SK-N-SH (cell line): ENCODE results near the gene CHRNB1. TPM values are rescaled to one million over a fixed set of nuclear protein-coding genes. Genes with fewer than 3 reads are reported as not detected.

Experiments used
- CTCF ChIA-PET: fragments of 300-600, 350-600 bp; formaldehyde crosslinking; extraction: SDS; loops from one replicate; lab custom pipeline; 2021; lab: Yijun Ruan, JAX
- POLR2A ChIA-PET: fragments of 350-600 bp; sonication (Branson Sonifier 250); formaldehyde crosslinking; extraction: SDS; loops from one replicate; lab custom pipeline; 2020; ENCODE audit warnings: antibody characterized with exemption, inconsistent platforms; lab: Yijun Ruan, JAX
- DNase-seq: peaks from one replicate; pipeline ENCODE4 v3.0.0; 2012
- H2AFZ ChIP-seq: fragments of 200-600 bp; sonication (generic); 2 replicates; pipeline ENCODE4 v1.8.1; 2016; ENCODE audit warnings: antibody characterized with exemption, mild to moderate bottlenecking, low read depth
- H3F3A ChIP-seq: fragments of 200-600 bp; sonication (generic); replicated peaks from 2 replicates; pipeline ENCODE3; 2016; ENCODE audit warnings: antibody characterized with exemption, mild to moderate bottlenecking; ENCODE audit not compliant: insufficient read depth
- H3K27ac ChIP-seq, 2 experiments: fragments of 200-500 bp in 1 of 2; fragments of 200-600 bp in 1 of 2; sonication (Bioruptor generic) in 1 of 2; sonication (generic), shearing (Covaris generic) in 1 of 2; 2 replicates each; pipeline versions ENCODE4 v1.5.1 to v1.6.1; 2014 to 2016; ENCODE audit warnings: low read depth in 2 of 2, inconsistent platforms in 1 of 2, low read length in 1 of 2, mild to moderate bottlenecking in 1 of 2, mixed read lengths in 1 of 2
- H3K27me3 ChIP-seq: fragments of 200-600 bp; sonication (generic), shearing (Covaris generic); 2 replicates; pipeline ENCODE4 v1.6.1; 2016; ENCODE audit warnings: mixed run types; ENCODE audit not compliant: insufficient read depth
- H3K36me3 ChIP-seq, 2 experiments: fragments of 200-500 bp in 1 of 2; fragments of 200-600 bp in 1 of 2; sonication (Bioruptor generic) in 1 of 2; sonication (generic) in 1 of 2; replicated peaks in 1 of 2; 2 replicates each; pipeline versions ENCODE3 to v1.5.1; 2014 to 2016; ENCODE audit warnings: low read length in 1 of 2, mild to moderate bottlenecking in 1 of 2; ENCODE audit not compliant: insufficient read depth in 2 of 2, control insufficient read depth in 1 of 2
- H3K4me1 ChIP-seq, 2 experiments: fragments of 200-500 bp in 1 of 2; fragments of 200-600 bp in 1 of 2; sonication (Bioruptor generic) in 1 of 2; sonication (generic), shearing (Covaris generic) in 1 of 2; 2 replicates each; pipeline versions ENCODE4 v1.5.1 to v1.6.1; 2014 to 2016; ENCODE audit warnings: low read depth in 1 of 2, low read length in 1 of 2, mixed run types in 1 of 2; ENCODE audit not compliant: insufficient read depth in 2 of 2, control insufficient read depth in 1 of 2
- H3K4me2 ChIP-seq: fragments of 200-600 bp; sonication (generic), shearing (Covaris generic); 2 replicates; pipeline ENCODE4 v1.6.1; 2017; ENCODE audit warnings: mixed run types
- H3K4me3 ChIP-seq, 2 experiments: fragments of 200-500 bp in 1 of 2; fragments of 200-600 bp in 1 of 2; sonication (Bioruptor generic) in 1 of 2; sonication (generic), shearing (Covaris generic) in 1 of 2; 2 replicates each; pipeline versions ENCODE4 v1.5.1 to v1.8.1; 2014 to 2016; ENCODE audit warnings: low read depth in 2 of 2, inconsistent platforms in 1 of 2, low read length in 1 of 2, mild to moderate bottlenecking in 1 of 2, mixed read lengths in 1 of 2, moderate library complexity in 1 of 2
- H3K79me2 ChIP-seq: fragments of 200-600 bp; sonication (generic); 2 replicates; pipeline ENCODE4 v1.8.1; 2017; ENCODE audit warnings: mild to moderate bottlenecking; ENCODE audit not compliant: insufficient read depth
- H3K9ac ChIP-seq: fragments of 200-600 bp; sonication (generic); 2 replicates; pipeline ENCODE4 v1.6.1; 2017; ENCODE audit warnings: mixed run types
- H3K9me2 ChIP-seq: fragments of 200-600 bp; sonication (generic); 2 replicates; pipeline ENCODE4 v1.6.1; 2017; ENCODE audit warnings: mixed run types
- H3K9me3 ChIP-seq: fragments of 200-600 bp; sonication (generic); 2 replicates; pipeline ENCODE4 v1.6.1; 2017; ENCODE audit warnings: mixed run types, mild to moderate bottlenecking, moderate library complexity
- H4K20me1 ChIP-seq: fragments of 200-600 bp; sonication (generic); 2 replicates; pipeline ENCODE4 v1.6.1; 2017; ENCODE audit warnings: mild to moderate bottlenecking, mixed run types; ENCODE audit not compliant: insufficient read depth
- CHD2 ChIP-seq: fragments of 150-350 bp; IDR thresholded peaks from 2 replicates; pipeline ENCODE4 v1.6.1; 2018; ENCODE audit warnings: low read length; ENCODE audit not compliant: partially characterized antibody
- ELF1 ChIP-seq: IDR thresholded peaks from 2 replicates; pipeline ENCODE4 v1.4.0; 2012
- FOSL2 ChIP-seq: IDR thresholded peaks from 2 replicates; pipeline ENCODE4 v1.4.0; 2012; ENCODE audit warnings: low read depth, mild to moderate bottlenecking, moderate library complexity, borderline replicate concordance
- GATA2 ChIP-seq: sonication (generic); formaldehyde crosslinking; IDR thresholded peaks from 2 replicates; pipeline ENCODE4 v1.5.0; 2020; ENCODE audit warnings: mild to moderate bottlenecking, missing genetic modification reagents
- JUND ChIP-seq: IDR thresholded peaks from 2 replicates; pipeline ENCODE4 v1.4.0; 2012
- MAX ChIP-seq: IDR thresholded peaks from 2 replicates; pipeline ENCODE4 v1.4.0; 2012; ENCODE audit warnings: low read depth
- MEF2A ChIP-seq: IDR thresholded peaks from 2 replicates; pipeline ENCODE4 v1.4.0; 2012; ENCODE audit warnings: low read depth, borderline replicate concordance
- MXI1 ChIP-seq: IDR thresholded peaks from 2 replicates; pipeline ENCODE4 v1.6.1; 2012; ENCODE audit warnings: mild to moderate bottlenecking, low read depth, low read length, improper control_type of control experiment
- NRF1 ChIP-seq: IDR thresholded peaks from 2 replicates; pipeline ENCODE4 v1.6.1; 2012; ENCODE audit warnings: low read depth, mild to moderate bottlenecking, low read length
- REST ChIP-seq: IDR thresholded peaks from 2 replicates; pipeline ENCODE4 v1.6.1; 2012; ENCODE audit warnings: mild to moderate bottlenecking, low read depth, low read length, moderate library complexity
- RFX5 ChIP-seq: IDR thresholded peaks from 2 replicates; pipeline ENCODE4 v1.6.1; 2012; ENCODE audit warnings: mild to moderate bottlenecking, improper control_type of control experiment, low read length
- TAF1 ChIP-seq: IDR thresholded peaks from 2 replicates; pipeline ENCODE4 v1.6.1; 2012; ENCODE audit warnings: low read depth, mild to moderate bottlenecking, low read length, moderate library complexity, borderline replicate concordance
- WGBS: methylation state at CpG from one replicate; pipeline ENCODE4 v1.1.6; 2017; ENCODE audit warnings: low lambda C conversion rate; 5-methylcytosine and 5-hydroxymethylcytosine counted together
- polyA plus RNA-seq, 3 experiments: library from polyadenylated mRNA; depleted of rRNA; stranded (reverse); fragments of >200 nt; gene quantifications; 2 replicates each; pipeline ENCODE4 v1.2.3, GENCODE V29; 2012
- TF ChIP-seq, protein P1 (sequence below): IDR thresholded peaks from 2 replicates; pipeline ENCODE4 v1.4.0; 2012; ENCODE audit warnings: low read depth, borderline replicate concordance
- TF ChIP-seq, protein P2 (sequence below): fragments of 150-350 bp; IDR thresholded peaks from 2 replicates; pipeline ENCODE4 v1.6.1; 2017; ENCODE audit warnings: antibody characterized with exemption, low read length, low read depth, borderline replicate concordance
- TF ChIP-seq, protein P3 (sequence below): fragments of 200-600 bp; sonication (generic); IDR thresholded peaks from 2 replicates; pipeline ENCODE4 v1.6.1; 2017; ENCODE audit warnings: antibody characterized with exemption, mild to moderate bottlenecking, moderate library complexity
- TF ChIP-seq, protein P4 (sequence below): IDR thresholded peaks from 2 replicates; pipeline ENCODE4 v1.4.0; 2012; ENCODE audit warnings: low read depth, borderline replicate concordance

The CHRNB1 gene
- polyA plus RNA-seq, 1 of the 3 experiments (the other 2 are of a cell fraction): 26.8 TPM

DNA sequence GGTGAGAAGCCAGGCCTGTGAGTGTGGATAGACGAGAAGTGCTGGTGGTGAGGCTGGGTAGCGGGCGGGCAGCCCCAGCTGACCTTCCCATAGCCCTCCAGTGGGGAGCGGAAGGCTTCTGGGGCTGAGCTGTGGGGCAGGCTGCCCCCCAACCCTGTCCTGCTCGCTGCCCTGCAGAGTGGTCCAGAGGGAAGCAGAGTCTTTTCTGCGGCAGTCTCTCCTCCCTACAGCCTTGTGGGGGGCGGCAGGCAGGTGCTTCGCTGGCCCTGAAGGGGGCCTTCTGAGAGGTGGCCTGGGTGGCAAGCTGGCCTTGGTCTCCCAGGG lies 33.5 kb upstream of the CHRNB1 start:
- Histone ChIP-seq H3K4me1 (peaks cover 0 to 11% of the 10 kb centered on the region in 2 experiments; a peak in 1 of 4 replicates), H4K20me1 (peaks cover 7% of the 10 kb centered on the region; the same call in 1 of the 2 replicates), H3K27ac (no peak overlapping the region), H3K9ac (no peak overlapping the region), H3K27me3 (no peaks in the 10 kb centered on the region), H3F3A (no peaks in the 10 kb centered on the region), H3K9me3 (no peaks in the 10 kb centered on the region), H3K4me3 (no peak overlapping the region), H3K9me2 (no peaks in the 10 kb centered on the region), H3K4me2 (no peak overlapping the region), H3K79me2 (peaks cover 11% of the 10 kb centered on the region), H3K36me3 (peaks cover 8 to 57% of the 10 kb centered on the region in 2 experiments), H2AFZ (no peak overlapping the region)
- 92% methylated on average over 2 of the region's 8 CpGs for WGBS
- TF ChIP-seq RFX5: no peak
- TF ChIP-seq, protein P1, sequence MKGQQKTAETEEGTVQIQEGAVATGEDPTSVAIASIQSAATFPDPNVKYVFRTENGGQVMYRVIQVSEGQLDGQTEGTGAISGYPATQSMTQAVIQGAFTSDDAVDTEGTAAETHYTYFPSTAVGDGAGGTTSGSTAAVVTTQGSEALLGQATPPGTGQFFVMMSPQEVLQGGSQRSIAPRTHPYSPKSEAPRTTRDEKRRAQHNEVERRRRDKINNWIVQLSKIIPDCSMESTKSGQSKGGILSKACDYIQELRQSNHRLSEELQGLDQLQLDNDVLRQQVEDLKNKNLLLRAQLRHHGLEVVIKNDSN: no peak
- DNase-seq: no peak
- ChIA-PET CTCF (interaction anchor here (2.8 kb wide), 1 partner anchor 25 kb away, joined by 8 read pairs; no protein-coding TSS in a partner anchor), POLR2A (no interaction called here)

GRCh38 chr17:7413346-7413985 lies 31.4 kb upstream of the CHRNB1 start:
- H3K9me2 ChIP-seq: no peaks in the 10 kb centered on the region
- no peaks in the 10 kb centered on the region for H3F3A ChIP-seq
- H3K4me3 ChIP-seq: no peak overlapping the region
- 100% methylated on average over 2 of the region's 6 CpGs for WGBS
- POLR2A ChIA-PET: no interaction called here
- H4K20me1 ChIP-seq: no peaks in the 10 kb centered on the region
- H2AFZ ChIP-seq: no peak overlapping the region
- no peaks in the 10 kb centered on the region for H3K27me3 ChIP-seq
- no peak overlapping the region for H3K9ac ChIP-seq
- H3K9me3 ChIP-seq: no peaks in the 10 kb centered on the region
- no peak overlapping the region for H3K4me2 ChIP-seq
- DNase-seq: no peak
- no peaks in the 10 kb centered on the region for H3K4me1 ChIP-seq
- CTCF ChIA-PET: interaction anchor here (1.1 to 2.8 kb wide), 2 partner anchors 23 to 117 kb away, joined by 3 to 8 read pairs; no protein-coding TSS in a partner anchor
- H3K27ac ChIP-seq: no peak overlapping the region
- peaks cover 8 to 66% of the 10 kb centered on the region in 2 experiments for H3K36me3 ChIP-seq
- no peaks in the 10 kb centered on the region for H3K79me2 ChIP-seq
- TF ChIP-seq JUND (no peak), FOSL2 (no peak), GATA2 (CRISPR knock-in tag) (no peak), ELF1 (no peak), REST (no peak), MAX (no peak), TAF1 (no peak), NRF1 (no peak), MEF2A (no peak), MXI1 (no peak), CHD2 (no peak)
- TF ChIP-seq, protein P2, sequence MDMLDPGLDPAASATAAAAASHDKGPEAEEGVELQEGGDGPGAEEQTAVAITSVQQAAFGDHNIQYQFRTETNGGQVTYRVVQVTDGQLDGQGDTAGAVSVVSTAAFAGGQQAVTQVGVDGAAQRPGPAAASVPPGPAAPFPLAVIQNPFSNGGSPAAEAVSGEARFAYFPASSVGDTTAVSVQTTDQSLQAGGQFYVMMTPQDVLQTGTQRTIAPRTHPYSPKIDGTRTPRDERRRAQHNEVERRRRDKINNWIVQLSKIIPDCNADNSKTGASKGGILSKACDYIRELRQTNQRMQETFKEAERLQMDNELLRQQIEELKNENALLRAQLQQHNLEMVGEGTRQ: no peak
- TF ChIP-seq, protein P3, sequence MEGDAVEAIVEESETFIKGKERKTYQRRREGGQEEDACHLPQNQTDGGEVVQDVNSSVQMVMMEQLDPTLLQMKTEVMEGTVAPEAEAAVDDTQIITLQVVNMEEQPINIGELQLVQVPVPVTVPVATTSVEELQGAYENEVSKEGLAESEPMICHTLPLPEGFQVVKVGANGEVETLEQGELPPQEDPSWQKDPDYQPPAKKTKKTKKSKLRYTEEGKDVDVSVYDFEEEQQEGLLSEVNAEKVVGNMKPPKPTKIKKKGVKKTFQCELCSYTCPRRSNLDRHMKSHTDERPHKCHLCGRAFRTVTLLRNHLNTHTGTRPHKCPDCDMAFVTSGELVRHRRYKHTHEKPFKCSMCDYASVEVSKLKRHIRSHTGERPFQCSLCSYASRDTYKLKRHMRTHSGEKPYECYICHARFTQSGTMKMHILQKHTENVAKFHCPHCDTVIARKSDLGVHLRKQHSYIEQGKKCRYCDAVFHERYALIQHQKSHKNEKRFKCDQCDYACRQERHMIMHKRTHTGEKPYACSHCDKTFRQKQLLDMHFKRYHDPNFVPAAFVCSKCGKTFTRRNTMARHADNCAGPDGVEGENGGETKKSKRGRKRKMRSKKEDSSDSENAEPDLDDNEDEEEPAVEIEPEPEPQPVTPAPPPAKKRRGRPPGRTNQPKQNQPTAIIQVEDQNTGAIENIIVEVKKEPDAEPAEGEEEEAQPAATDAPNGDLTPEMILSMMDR: no peak
- TF ChIP-seq, protein P4, sequence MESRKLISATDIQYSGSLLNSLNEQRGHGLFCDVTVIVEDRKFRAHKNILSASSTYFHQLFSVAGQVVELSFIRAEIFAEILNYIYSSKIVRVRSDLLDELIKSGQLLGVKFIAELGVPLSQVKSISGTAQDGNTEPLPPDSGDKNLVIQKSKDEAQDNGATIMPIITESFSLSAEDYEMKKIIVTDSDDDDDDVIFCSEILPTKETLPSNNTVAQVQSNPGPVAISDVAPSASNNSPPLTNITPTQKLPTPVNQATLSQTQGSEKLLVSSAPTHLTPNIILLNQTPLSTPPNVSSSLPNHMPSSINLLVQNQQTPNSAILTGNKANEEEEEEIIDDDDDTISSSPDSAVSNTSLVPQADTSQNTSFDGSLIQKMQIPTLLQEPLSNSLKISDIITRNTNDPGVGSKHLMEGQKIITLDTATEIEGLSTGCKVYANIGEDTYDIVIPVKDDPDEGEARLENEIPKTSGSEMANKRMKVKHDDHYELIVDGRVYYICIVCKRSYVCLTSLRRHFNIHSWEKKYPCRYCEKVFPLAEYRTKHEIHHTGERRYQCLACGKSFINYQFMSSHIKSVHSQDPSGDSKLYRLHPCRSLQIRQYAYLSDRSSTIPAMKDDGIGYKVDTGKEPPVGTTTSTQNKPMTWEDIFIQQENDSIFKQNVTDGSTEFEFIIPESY: no peak
- TF ChIP-seq, protein P1: no peak
